ENCODE results near the gene DCAF8L2.
"Not testable (repeated sequence)": the region's sequence is repeated elsewhere in the genome, so short reads cannot be mapped to it uniquely, and the experiment has no call there.

DCAF8L2 gene

DNA sequence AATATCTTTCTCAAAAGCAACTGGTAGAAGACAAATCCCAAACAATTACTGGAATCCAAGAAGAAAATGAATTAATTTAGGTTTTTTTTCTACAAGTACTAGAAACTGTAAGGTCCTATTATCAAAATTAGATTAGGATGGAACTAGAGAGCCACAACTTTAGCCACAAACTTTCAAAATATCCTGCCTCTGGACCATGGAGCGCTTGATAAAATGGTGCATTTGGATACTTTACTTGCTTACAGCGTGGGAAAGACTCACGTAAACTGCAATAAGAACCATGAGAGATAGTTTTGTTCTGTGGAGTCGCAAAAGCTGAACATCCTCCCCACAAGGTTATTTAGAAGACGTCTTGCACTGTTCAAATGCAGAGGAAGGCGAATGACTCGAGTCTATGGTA lies at the start of gene DCAF8L2:
DCAF8L2 (plus strand) TSS at position 301 of the 400 bp plus-strand sequence. CDS start 156,552 bp downstream, outside the sequence.
- no peak for DNase-seq (ENCODE audit: low spot score)

DNA sequence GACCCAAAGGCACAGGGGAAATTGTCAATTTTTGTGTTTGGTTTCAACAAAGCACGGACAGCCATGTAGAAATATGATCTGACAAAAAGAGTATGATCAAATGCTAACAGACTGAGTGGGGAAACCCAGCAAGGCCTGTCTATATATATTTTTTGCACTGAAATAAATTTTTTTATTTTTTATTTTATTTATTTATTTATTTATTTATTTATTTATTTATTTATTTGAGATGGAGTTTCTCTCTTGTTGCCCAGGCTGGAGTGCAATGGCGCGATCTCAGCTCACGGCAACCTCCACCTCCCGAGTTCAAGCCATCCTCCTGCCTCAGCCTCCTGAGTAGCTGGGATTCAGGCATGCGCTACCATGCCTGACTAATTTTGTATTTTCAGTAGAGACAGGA lies 49.0 kb upstream of the DCAF8L2 start:
- DNase-seq (ENCODE audit: low spot score), result not testable (repeated sequence)

DNA sequence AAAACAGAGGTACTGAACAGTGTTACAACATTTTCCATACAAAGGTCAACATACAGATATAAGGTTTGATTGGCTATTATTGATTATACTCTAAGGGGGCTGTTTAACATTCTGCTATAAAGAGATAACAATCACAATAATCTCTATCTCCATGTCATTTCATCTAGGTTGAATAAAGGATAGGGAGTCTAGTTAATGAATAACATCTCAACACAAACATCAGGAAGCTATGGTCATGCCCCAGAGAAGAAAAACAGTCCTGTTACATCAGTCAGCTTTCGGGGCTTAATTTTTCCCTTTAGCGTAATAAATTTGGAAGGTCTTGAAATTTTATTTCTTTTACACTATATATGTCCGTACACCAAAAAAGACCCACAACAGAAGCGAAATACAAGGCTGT lies 41.5 kb upstream of the DCAF8L2 start:
- no peak for DNase-seq (ENCODE audit: low spot score)

DNA sequence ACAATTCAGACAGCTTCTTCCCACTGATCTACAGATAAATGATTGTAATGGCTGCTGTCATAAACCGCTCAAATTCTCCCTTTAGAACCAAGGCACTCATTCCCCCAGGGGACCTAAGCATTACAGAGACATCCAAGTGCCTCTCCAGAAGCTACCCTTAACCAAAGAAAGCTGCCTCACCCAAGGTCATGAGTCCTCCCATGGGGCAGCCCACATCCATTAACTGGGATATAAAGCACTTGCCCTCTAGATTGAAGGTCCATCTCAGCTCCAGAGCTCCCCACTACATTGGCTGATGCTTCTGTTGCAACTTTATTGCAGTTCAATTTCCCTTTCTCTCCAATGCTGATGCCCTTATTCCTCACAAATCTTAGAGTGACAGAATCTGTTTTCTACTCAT lies 40.5 kb upstream of the DCAF8L2 start:
- no peak for DNase-seq (ENCODE audit: low spot score)

DNA sequence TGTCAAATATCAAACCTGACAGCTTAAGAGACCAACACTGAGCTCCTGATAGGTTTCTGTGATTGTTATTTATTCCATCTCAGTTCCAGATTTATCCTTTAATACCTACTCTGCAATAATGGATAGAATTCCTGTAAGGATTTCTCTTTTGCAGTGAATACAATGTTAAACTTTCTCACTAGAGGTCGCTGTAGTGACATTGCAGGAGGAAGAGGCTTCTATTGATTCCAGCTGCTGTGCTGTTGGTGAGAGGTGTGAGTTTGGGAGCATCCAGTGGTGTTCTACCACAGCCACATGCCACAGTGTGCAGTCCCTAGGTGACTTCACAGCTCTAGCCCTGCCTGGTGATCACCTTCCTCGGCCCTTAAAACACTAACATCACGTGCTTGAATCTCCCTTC lies 34.6 kb upstream of the DCAF8L2 start:
- DNase-seq (ENCODE audit: low spot score), result no peak

DNA sequence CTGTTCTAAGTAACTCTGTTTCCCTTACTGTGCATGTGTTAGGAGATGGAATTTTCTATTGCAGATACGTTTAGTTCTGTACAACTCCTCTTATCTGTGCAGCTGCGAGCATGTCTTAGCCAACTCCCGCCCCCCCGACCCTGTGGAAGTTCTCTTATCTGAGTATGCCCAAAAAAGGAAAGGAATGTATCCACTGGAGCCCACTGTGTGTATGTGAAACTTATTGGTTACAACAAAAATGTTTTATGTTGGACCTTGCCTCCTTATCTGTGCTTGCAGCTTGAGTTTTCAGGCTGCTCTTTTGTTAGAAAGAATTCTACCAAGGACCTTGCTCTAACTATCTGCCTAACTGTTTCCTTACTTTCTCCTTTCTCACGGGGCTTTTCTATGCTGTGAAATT lies 24.2 kb upstream of the DCAF8L2 start:
- no peak for DNase-seq (ENCODE audit: low spot score)

DNA sequence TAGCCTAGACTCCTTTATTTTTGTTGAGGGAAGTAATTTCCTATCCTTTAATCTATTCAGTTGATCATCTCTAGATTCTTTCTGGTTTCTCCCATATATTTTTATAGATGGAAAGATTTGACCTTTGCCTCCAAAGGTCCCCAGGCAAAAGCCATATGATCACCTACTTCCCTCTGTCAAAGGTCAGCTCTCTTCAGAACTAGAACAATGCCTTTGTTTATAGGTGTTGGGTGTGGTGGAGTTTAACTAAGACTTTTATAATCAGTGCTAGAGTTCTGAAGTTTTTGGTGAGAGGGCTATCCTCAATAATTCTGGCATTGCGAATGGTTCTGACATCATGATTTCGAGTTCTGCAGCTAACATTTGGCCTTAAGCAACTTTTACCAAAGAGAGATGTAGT lies 19.0 kb upstream of the DCAF8L2 start:
- DNase-seq (ENCODE audit: low spot score), result no peak

DNA sequence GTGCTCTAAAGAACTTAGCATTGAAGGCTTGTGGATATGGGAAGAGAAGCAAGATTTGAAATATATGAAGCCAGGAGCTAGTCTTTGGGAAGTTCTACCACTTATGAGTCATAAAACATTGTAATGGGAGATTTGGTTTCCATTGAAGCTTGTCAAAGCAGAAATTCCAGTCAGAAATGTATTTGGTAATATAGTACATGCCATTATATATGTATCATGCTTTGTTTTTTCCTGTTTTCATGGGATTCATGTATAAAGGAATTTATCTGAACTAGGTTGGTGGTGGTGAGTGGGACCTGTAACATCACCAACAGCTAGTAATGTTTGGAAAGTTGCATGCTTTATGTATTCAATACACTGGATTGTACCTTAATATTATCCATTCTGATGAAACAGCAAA lies 14.6 kb upstream of the DCAF8L2 start:
- no peak for DNase-seq (ENCODE audit: low spot score)

DNA sequence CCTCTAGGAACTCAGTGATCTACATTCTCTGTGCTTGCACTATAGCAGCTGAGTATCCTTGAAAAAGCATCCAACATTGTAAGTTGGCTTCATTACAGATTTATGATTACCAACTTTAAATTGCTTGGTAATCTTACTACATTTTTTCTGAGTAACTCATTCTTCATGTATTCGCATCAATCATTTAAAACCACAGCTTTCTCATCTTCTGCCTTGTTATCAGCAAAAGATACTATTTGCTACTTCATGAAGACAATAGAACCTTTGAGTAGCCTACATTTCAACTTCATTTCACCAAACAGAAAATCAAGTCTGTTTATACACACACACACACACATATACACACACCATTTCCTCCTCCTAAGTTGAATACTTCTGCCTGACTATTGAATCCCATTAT lies 6.2 kb upstream of the DCAF8L2 start:
- no peak for DNase-seq (ENCODE audit: low spot score)

DNA sequence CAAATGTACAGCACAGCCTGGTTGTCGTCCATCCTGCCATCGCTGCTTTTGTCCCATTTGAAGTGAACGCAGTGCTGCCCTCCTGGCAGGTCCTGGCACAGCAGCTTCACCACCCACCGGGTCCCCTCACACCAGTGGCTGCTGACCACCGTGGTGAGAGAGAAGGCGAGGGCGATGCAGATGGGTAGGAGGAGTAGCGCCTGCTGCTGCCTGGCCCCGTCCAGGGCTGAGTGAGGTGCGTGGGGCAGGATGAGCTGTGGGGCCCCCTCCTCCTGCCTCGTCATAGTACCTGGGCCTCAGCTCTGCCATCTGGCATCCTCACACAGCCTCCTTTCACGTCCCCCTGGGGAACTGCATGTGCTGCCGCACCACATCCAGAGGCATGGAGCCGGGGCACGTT lies 1.8 kb downstream of the DCAF8L2 start:
- DNase-seq (ENCODE audit: low spot score), result no peak

DNA sequence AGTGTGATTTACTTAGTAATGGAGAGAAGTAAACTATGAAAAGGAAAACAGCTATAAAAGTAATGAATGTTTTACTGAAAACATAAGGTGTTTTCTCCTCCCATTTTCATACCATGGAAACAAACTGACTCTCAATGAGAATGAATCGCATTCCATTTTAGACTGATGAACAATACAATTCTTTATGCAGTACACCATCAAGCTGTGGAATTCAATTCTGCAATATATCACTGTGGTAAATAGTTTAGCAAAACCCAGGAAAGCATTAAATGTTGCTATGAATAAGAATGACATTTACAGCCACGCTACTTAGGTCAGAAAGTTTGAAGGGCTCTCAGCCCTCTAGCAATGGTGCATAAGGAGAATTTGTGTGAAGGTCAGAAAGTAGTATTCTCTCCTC lies 7.4 kb downstream of the DCAF8L2 start:
- no peak for DNase-seq (ENCODE audit: low spot score)

DNA sequence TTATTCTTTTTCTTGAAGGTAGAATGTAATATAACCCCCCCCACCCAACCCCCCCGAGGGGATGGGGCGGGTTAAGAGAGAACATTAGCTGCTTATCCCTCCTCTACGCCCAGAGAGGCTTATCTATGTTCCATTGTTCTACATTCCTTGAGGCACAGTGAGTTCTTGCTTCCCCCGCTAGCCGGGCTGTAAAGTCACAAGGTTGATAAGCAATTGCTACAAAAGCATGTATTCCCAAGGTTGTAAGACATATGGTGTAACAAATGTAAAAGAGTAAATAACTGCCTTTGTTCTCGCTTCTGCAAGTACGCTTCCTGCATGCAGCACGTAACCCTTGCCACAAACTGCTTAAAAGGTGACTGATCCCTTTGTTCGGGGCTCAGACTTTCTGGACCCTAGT lies 8.2 kb downstream of the DCAF8L2 start:
- no peak for DNase-seq (ENCODE audit: low spot score)

DNA sequence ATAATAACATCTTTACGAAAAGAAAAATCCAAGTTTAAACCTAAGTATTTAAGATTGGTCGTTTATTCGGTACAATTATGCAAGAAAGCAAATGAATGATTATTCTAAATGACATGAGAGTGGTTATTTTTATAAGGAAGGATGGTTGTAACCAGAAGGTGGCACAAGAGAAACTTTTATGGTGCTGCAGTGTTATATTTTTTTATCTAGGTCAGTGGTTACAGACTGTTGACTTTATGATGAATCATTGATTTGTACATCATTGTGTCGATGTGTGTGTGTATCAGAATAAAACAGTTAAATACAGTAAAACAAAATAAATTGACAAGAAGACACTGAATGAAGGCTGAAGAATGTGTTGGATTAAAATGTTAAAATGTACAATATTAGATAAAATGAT lies 9.8 kb downstream of the DCAF8L2 start:
- no peak for DNase-seq (ENCODE audit: low spot score)

DNA sequence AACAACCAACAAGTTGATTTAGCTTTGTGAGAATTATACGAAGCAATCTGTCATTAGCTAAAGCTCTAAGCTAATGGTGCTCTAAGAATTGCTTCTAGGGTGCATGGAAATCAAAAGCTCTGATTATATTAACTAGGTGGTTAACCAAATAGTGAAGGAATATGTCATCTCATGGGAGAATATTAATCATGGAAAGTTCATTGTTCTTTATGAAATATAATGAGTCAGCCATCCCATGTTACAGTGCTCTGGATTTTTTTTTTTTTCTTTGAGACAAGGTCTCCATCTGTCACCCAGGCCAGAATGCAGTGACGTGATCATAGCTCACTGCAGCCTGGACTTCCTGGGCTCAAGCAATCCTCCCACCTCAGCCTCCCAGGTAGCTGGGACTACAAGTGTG lies 10.5 kb downstream of the DCAF8L2 start:
- DNase-seq (ENCODE audit: low spot score), result no peak

DNA sequence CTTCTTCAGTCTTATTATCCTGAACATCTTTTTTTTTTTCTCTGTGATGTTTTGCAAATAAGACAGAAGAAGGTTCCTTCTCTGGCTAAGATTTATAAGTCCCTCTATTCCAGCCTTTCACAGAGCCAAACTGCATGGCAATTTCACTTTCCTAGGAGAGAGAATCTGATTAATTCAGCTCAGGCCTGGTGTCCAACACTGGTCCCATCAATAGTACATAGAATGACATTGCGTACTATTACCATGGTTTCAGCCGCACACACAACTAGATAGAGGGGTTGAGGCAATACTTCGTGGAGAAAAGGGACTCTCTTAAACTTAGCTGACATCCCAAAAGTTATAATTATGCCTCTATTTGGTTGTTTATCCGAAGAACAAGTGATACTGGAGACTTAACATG lies 18.5 kb downstream of the DCAF8L2 start:
- DNase-seq (ENCODE audit: low spot score), result no peak

DNA sequence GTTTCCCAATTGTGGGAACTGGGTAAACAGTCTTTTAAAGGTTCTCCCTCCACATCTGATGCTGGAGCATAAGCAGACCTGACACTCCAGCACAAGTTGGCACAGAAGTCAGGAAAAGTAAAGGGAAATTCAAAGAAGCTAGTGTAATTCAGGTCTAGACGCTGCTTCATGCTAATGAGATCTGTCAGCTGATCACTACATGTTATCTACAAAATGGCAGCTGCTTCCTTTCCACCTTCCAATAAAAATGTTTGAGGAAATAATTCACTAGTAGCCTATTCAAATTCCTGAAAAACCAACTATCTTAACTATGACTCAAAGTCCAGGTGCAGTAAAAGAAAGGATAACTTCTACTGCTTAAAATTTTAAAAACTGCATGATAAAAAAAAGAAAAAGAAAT lies 29.3 kb downstream of the DCAF8L2 start:
- DNase-seq (ENCODE audit: low spot score), result no peak

DNA sequence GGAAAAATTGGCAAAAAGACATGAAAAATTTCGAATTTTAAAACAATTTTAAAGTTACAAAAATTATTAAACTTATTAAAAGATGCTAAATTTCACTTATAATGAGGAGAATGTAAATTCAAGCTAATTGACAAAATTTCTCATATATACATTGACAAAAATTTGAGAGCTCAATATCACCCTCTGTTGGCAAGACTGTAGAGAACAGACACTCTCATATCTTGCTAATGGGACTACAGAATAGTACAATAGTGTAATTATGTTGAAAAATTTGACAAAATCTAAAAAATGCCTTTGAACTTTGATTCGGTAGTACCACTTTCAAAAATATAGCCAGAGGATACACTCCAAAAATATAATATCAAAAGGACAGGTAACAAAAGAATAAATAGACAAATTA lies 29.8 kb downstream of the DCAF8L2 start:
- DNase-seq (ENCODE audit: low spot score), result no peak

DNA sequence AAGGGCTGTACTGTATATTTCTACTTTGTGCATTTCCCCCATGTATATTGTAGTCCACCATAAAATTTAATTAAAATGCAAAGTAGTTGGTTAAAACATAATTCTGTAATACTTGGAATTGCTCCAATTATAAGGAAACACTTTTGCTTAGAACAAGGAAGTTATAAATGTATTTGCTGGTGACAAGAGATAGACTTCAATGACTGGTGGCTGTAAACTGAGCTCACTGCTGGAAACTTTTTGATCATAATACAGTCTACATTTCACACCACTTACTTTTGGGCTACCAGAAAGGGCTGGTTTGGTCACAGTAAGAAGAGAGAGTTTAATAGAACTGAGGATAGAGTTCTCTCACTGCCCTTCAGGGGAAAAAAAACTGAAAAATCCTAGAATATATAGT lies 32.7 kb downstream of the DCAF8L2 start:
- no peak for DNase-seq (ENCODE audit: low spot score)

DNA sequence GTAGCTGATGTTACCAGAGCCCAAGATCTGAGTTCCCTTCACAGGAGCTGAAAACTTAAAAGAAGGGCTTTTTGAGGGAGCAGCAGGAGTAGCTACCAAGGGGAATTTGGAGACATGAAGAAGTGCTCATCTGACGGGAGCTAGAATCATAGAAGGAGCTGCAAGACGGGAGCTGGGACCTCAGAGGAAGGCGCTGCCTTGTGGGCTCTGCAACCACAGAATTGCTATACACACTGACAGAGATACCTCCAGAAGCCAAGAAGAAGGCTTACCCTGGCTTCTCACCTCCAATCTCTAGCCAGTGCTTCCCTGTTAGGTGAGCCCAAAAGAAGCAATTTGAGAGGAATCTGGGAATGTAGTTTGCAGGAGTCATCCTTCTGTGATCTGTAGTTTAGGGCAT lies 35.9 kb downstream of the DCAF8L2 start:
- no peak for DNase-seq (ENCODE audit: low spot score)

DNA sequence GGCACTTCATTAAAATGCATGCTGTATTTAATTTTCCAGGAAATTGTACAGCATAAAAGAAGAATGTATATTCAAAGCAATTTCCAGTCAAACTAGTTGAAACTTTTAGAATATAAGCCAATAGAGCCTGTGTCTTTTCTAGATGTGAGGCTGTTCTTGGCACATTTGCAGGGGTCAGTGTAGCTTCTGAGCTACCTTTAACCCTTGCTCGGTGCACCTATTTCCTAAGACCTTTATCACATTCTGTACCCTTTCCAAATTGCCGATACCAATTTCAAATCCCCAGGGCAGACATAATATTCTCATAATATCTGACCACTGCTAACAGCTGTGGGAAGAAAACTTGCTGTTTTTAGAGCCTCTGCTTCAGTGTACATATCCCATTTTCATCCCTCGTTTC lies 43.2 kb downstream of the DCAF8L2 start:
- no peak for DNase-seq (ENCODE audit: low spot score)

DNA sequence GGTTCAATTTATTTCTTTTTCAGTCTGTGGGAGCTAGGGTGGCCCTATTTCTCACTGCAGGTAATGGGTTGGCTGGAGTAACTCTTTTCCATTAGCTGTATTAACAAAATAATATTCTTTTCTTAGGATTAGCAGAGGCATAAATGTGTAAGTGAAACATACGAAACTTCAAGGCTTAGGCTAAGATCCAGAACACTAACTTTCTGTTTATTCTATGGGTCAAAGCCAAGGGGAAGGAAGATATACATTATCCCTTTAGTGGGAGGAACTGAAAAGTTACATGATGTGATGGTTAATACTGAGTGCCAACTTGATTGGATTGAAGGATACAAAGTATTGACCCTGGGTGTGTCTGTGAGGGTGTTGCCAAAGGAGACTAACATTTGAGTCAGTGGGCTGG lies 66.4 kb downstream of the DCAF8L2 start:
- no peak for DNase-seq (ENCODE audit: low spot score)

DNA sequence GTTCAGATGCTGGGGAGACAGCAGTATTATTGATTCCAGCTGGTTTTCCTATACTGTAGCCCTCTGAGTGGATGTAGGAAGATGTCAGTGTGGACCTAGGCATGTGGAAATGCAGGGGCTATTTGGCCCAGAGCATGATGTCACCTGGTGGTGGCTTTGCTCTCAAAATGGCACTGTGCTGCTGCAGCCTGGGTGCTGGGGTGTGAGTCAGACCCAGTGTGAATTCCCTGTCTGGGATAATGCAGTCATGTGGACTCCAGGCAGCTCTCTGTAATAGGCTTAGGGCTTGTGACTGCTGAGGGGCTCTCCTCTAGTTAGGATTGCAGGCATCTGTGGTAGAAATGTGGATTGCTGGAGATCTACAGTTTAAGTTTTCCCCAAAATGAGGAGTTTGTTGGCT lies 70.7 kb downstream of the DCAF8L2 start:
- no peak for DNase-seq (ENCODE audit: low spot score)

DNA sequence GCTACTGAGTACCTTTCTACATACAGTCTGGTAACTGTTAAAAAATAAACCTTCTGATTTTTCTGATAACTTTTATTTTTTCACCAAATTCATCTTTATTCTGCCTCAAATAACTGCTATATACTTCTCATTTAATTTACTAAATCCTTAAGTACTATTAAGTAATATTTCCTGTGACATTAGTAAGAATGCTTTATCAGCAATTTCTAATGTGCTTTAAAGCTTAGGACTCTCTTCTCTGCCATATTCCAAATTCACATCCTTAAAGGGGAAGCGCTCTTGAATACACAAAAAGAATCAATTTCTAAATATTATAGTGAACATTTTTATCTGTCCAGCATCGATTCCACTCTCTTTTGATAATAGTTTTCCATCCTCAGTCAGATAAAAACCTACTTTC lies 81.1 kb downstream of the DCAF8L2 start:
- DNase-seq (ENCODE audit: low spot score), result no peak

DNA sequence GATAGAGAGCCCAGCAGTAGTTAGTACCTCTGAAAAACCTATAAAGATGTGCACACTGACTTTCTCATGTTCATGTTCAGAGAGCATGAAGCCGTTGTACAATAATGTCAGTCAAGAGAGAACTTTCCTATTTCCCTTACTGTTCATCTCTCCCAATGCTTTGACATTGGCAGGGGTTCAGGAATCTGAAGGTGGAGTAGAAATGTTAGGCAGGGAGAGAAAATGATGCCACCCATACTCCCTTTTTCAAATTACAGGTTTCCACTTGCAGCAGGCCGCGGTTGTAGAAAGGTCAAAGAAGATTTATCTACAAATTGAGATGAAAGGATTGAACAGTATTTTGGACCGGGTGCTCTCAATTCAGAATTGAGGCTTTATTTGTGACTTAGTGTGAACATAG lies 84.3 kb downstream of the DCAF8L2 start:
- DNase-seq (ENCODE audit: low spot score), result no peak

DNA sequence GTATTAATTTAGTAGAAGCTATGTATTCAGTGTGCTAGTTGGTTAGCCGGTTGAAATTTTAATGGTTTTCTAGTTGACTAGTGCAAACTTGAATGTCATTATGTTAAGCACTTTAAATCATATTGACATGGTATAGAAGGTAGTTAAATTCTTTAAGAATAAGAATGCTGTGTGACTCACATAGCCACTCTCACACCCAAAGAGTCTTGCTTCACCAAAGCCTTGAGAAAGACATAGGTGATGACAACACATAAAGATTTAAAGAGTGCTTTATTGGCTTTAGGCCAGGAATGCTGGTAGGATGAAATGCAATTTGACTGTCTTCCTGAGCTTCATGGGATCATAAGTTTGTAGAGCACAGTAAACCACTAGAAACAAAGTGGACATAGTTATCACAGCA lies 85.3 kb downstream of the DCAF8L2 start:
- no peak for DNase-seq (ENCODE audit: low spot score)

Data from cerebellar cortex (tissue), 1 donor.